GM19324 (cell line): ENCODE data around the gene DZIP1.
"Not testable (repeated sequence)": the region's sequence is repeated elsewhere in the genome, so short reads cannot be mapped to it uniquely, and the experiment has no call there.

Experiments used
- ATAC-seq: cut with Tn5 transposase; IDR thresholded peaks from one replicate; pipeline ENCODE4 v1.9.1; 2021; ENCODE audit warnings: mild to moderate bottlenecking, moderate library complexity; ENCODE audit not compliant: unreplicated experiment, low FRiP score

Gene DZIP1, protein sequence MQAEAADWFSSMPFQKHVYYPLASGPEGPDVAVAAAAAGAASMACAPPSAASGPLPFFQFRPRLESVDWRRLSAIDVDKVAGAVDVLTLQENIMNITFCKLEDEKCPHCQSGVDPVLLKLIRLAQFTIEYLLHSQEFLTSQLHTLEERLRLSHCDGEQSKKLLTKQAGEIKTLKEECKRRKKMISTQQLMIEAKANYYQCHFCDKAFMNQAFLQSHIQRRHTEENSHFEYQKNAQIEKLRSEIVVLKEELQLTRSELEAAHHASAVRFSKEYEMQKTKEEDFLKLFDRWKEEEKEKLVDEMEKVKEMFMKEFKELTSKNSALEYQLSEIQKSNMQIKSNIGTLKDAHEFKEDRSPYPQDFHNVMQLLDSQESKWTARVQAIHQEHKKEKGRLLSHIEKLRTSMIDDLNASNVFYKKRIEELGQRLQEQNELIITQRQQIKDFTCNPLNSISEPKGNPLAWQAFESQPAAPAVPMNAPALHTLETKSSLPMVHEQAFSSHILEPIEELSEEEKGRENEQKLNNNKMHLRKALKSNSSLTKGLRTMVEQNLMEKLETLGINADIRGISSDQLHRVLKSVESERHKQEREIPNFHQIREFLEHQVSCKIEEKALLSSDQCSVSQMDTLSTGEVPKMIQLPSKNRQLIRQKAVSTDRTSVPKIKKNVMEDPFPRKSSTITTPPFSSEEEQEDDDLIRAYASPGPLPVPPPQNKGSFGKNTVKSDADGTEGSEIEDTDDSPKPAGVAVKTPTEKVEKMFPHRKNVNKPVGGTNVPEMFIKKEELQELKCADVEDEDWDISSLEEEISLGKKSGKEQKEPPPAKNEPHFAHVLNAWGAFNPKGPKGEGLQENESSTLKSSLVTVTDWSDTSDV

GRCh38 chr13:95644601-95645052 is at the start of gene DZIP1:
TSS of gene DZIP1 (minus strand) at chr13:95644706. CDS start at chr13:95642029, 2,677 bp downstream.
- ATAC-seq: peak; percentile 60

DNA sequence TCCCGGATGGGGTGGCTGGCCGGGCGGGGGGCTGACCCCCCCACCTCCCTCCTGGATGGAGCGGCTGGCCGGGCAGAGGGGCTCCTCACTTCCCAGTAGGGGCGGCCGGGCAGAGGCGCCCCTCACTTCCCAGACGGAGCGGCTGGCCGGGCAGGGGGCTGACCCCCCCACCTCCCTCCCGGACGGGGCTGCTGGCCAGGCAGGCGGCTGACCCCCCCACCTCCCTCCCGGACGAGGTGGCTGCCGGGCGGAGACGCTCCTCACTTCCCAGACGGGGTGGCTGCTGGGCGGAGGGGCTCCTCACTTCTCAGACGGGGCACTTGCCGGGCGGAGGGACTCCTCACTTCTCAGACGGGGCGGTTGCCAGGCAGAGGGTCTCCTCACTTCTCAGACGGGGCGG is 46.5 kb upstream of the DZIP1 start:
- ATAC-seq: not testable (repeated sequence)

DNA sequence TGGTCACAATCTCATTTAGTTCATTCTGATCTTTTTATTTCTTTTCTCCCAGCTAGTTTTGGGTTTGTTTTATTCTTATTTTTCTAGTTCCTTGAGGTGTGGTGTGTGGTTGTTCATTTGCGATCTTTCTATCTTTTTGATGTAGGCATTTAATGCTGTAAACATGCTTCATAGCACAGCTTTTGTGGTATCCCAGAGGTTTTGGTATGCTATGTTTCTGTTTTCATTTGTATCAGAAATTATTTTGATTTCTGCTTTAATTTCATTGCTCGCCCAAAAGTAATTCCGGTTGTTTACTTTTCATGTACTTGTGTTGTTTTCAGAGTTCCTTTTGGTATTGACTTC is 45.0 kb upstream of the DZIP1 start:
- no peak for ATAC-seq

- ATAC-seq: not testable (repeated sequence)
Observed at GRCh38 chr13:95684960-95685359, 40.5 kb upstream of the DZIP1 start.

- ATAC-seq: no peak
Observed at GRCh38 chr13:95684418-95684817, 39.9 kb upstream of the DZIP1 start.

DNA sequence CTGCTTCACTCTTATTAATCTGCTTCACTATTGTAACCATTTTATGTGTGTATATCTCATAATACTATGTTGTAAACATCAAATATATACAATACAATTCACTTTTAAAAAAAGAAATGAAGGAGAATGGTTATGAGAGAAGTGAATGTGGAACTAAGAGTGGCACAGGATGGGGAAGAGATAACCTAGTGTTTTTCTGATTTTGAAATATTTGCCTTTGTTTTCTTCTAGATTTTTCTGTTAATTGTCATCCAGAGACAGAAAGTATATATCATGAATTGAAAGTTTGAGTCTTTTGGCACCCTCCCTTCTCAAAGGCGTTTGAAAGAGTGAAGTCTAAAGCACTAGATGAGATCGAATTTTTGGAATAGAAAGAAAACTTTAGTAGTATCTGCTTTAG is 35.2 kb upstream of the DZIP1 start:
- no peak for ATAC-seq

DNA sequence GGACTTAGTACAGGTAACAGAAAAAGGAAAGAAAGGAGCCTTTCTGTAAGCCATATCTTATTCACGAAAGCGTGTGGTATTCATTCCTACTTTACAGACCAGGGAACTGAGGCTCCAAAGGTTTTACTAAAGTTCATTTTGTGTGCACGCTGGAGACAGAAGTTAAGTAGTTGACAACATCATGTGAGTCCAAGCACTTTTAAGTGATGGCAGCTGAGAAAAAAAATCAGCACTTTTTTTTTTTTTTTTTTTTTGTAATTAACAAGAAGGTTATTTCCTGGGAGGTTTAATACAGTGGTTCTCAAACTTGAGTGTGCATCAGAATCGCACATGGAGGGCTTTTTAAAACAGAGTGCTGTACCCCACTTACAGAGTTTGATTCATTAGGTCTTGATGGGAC is 34.5 kb upstream of the DZIP1 start:
- no peak for ATAC-seq

DNA sequence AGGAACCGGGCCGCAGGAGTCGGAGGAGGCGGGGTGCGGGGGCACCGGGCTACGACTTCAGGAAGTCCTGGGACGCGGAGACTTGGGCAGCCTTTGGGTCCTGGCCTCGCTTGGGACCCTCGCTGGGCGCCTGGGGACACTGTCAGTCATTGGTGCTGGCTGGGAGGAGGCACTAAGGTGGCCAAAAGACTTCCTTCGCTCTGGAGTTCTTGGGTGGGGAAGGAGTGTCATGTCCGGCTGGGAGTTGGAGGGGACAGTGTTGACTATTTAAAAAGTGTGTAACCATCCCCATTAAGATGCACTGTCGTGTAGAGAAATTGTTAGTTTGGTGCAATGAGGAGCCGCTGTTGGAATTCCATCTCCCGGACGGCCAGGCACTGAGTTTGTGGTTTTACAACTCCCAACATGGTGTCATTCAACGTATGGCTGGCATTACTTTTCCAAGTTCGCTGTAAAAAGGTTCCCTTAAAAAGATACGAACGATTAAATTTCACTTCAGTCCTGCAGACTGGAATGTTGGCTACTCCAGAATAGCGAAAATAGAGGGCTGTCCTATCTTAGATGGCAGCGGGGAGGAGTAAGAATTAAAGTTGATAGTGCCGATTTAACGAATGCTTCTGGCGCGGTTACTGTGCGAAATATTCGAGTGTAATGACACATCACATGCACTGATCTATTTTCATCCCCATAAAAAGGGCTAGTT is 33.2 kb upstream of the DZIP1 start:
- ATAC-seq: no peak

GRCh38 chr13:95676762-95677563 is 32.5 kb upstream of the DZIP1 start, which contains the start of gene DNAJC3:
TSS of gene DNAJC3 (plus strand) at chr13:95677139. CDS start at chr13:95677256, 117 bp downstream.
- ATAC-seq: peak; percentile 99

GRCh38 chr13:95676105-95676761 is 31.7 kb upstream of the DZIP1 start:
- ATAC-seq: peak; percentile 6

GRCh38 chr13:95671597-95671996 is 27.1 kb upstream of the DZIP1 start:
- no peak for ATAC-seq

DNA sequence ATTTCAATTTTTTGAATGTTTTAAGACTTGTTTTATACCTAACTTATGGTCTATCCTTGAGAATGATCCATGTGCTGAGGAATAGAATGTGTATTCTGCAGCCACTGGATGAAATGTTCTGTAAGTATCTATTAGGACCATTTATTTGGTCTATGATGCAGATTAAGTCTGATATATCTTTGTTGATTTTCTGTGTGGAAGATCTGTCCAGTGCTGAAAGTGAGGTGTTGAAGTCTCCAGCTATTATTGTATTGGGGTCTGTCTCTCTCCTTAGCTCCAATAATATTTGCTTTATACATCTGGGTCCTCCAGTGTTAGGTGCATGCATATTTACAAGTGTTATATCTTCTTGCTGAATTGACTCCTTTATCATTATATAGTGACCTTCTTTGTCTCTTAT is 22.7 kb upstream of the DZIP1 start:
- ATAC-seq: not testable (repeated sequence)

DNA sequence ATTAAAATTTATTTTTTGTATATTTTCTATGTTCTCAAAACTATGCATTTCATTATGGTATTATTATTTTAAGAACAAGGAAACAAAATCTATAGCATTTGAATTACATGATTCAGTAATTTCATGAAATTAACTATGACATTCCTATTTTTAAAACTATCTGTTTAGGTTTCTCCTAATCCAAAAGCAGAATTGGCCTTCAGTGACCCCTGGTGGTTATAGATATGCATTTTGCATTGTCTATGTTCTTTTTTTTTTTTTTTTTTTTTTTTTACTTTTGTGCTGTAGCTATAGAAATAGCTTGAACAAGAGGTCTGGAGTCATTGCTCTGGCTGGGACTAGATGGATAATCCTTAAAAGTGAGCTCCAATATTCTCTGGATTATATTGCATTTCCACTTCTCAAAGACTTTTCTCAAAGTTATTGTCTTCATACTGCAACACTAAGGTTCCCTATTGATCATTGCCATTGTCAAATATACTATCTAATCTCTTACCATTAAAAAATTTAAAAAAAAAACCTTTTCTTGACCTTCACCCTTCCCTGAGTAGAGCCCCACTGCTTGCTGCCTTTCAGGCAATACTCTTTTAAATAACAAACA is 16.6 kb upstream of the DZIP1 start:
- ATAC-seq: no peak

- no peak for ATAC-seq
Observed at GRCh38 chr13:95659500-95659899, 15.0 kb upstream of the DZIP1 start.

DNA sequence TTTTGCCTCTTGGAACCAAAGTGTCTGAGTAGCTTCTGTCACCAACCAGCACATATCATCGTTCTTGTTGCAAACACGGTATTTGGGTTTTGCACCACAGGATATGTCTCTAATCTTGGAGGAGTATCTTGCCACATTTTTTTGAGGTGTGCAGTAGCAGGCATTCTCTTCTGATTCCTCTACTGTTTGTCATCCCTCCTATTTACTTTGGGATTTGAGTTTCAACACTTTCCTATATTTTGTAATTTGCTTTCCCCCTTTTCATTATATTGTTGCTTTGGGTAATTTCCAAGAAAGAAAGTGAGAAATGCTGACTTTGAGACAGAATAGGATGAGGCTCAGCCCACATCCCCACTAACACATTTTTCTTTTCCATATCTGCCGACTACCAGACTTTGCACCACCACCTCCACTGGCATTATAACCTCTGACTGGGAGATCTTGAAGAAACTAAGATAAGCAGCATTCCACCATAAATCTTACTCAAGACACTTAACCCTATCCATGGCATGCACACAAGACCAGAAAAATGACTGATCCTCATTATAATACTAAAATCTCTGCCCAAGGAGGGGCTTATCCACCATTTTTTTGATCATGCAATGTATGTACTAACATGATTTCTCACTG is 12.0 kb upstream of the DZIP1 start:
- ATAC-seq: no peak

DNA sequence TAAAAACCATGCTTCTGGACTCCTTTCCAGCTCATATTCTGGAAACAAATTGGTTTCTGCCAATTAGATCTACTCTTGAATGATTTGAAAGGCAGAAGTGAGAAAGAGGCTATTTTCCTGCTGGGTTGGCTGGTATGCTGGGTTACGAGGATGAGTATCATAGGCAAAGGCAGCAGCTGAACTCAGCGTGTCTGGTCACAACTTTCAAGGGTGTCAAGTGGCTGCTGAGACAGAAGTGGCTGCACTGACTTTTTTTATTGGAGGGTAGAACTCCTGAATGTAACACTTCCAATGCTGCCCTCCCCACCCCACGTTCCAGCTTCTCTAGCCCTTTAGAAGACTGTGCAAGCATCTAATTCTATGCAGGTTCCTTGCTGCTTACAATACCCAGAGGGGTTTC is 8.3 kb upstream of the DZIP1 start:
- ATAC-seq: no peak

GRCh38 chr13:95652244-95652764 is 7.8 kb upstream of the DZIP1 start:
- ATAC-seq: no peak

DNA sequence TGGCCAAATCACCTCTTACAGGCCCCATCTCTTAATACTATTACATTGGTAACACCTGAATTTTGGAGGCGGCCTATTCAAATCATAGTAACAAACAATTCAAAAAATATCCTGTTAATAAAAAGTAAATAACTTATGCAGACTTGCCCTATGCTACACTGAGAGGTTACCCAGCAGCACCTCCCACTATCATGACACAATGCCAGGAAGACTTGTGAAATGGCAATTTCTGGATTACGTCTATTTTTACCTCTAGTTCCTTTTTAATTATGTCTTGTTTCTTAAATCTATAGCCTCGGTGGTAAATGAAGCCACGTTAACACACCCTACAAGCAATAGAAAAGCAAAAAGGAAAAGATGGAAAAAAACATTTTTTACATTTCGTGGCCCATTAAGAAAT is 6.2 kb upstream of the DZIP1 start:
- no peak for ATAC-seq
